Mesenchymal stem cell (in vitro differentiated cells and primary cell): ENCODE measurements around the gene FOXC2.

Experiments used
- DNase-seq: peaks from one replicate; pipeline ENCODE4 v3.0.0-alpha.2; 2013
- H2AFZ ChIP-seq: one replicate; pipeline ENCODE4 v1.6.1; 2013; ENCODE audit warnings: low read depth, mild to moderate bottlenecking, control low read depth, inconsistent platforms, low read length, moderate library complexity
- H2AK5ac ChIP-seq: 2 replicates; pipeline ENCODE4 v1.6.1; 2013; ENCODE audit warnings: low read length, moderate library complexity, mild to moderate bottlenecking, inconsistent platforms; ENCODE audit not compliant: severe bottlenecking
- H2BK120ac ChIP-seq: one replicate; pipeline ENCODE4 v1.6.1; 2013; ENCODE audit warnings: low read depth, mild to moderate bottlenecking, inconsistent platforms, low read length, moderate library complexity
- H2BK12ac ChIP-seq, 2 experiments: one replicate each; pipeline ENCODE4 v1.6.1; 2013; ENCODE audit warnings: inconsistent platforms in 2 of 2, low read length in 2 of 2, mild to moderate bottlenecking in 2 of 2, moderate library complexity in 2 of 2, control low read depth in 1 of 2
- H2BK15ac ChIP-seq: one replicate; pipeline ENCODE4 v1.6.1; 2013; ENCODE audit warnings: mild to moderate bottlenecking, low read depth, inconsistent platforms; ENCODE audit not compliant: poor library complexity, severe bottlenecking
- H2BK5ac ChIP-seq: 2 replicates; pipeline ENCODE4 v1.6.1; 2013; ENCODE audit warnings: low read depth, mild to moderate bottlenecking, low read length, control low read depth, inconsistent platforms; ENCODE audit not compliant: poor library complexity, severe bottlenecking
- H3K14ac ChIP-seq, 2 experiments: one replicate each; pipeline ENCODE4 v1.6.1; 2013; ENCODE audit warnings: inconsistent platforms in 2 of 2, low read length in 2 of 2, control low read depth in 1 of 2, mild to moderate bottlenecking in 1 of 2, moderate library complexity in 1 of 2
- H3K18ac ChIP-seq, 2 experiments: one replicate each; pipeline ENCODE4 v1.6.1; 2013; ENCODE audit warnings: inconsistent platforms in 2 of 2, low read length in 2 of 2, control low read depth in 1 of 2, low read depth in 1 of 2, mild to moderate bottlenecking in 1 of 2
- H3K23ac ChIP-seq, 2 experiments: one replicate each; pipeline ENCODE4 v1.6.1; 2013; ENCODE audit warnings: inconsistent platforms in 2 of 2, low read length in 2 of 2, mild to moderate bottlenecking in 2 of 2, moderate library complexity in 2 of 2, control low read depth in 1 of 2
- H3K27ac ChIP-seq: 2 replicates; pipeline ENCODE4 v1.5.1; 2013; ENCODE audit warnings: mild to moderate bottlenecking, moderate library complexity, low read length, control low read depth, inconsistent platforms; ENCODE audit not compliant: poor library complexity, severe bottlenecking
- H3K27me3 ChIP-seq, 2 experiments: 2 replicates each; pipeline versions ENCODE4 v1.6.1 to v1.7.0; 2013; ENCODE audit warnings: low read length in 2 of 2, mild to moderate bottlenecking in 2 of 2, moderate library complexity in 2 of 2, control low read depth in 1 of 2, inconsistent platforms in 1 of 2; ENCODE audit not compliant: control insufficient read depth in 1 of 2, insufficient read depth in 1 of 2
- H3K36me3 ChIP-seq, 2 experiments: 2 replicates each; pipeline versions ENCODE4 v1.6.1 to v1.7.0; 2013; ENCODE audit warnings: low read length in 2 of 2, control low read depth in 1 of 2, inconsistent platforms in 1 of 2, low read depth in 1 of 2, mild to moderate bottlenecking in 1 of 2; ENCODE audit not compliant: insufficient read depth in 2 of 2, control insufficient read depth in 1 of 2
- H3K4ac ChIP-seq, 2 experiments: one replicate each; pipeline ENCODE4 v1.6.1; 2013; ENCODE audit warnings: inconsistent platforms in 2 of 2, low read length in 2 of 2, mild to moderate bottlenecking in 2 of 2, moderate library complexity in 2 of 2, control low read depth in 1 of 2, low read depth in 1 of 2
- H3K4me1 ChIP-seq: 2 replicates; pipeline ENCODE4 v1.6.1; 2013; ENCODE audit warnings: low read depth, low read length, control low read depth; ENCODE audit not compliant: control insufficient read depth, insufficient read depth
- H3K4me2 ChIP-seq: 2 replicates; pipeline ENCODE4 v1.6.1; 2013; ENCODE audit warnings: low read length, mild to moderate bottlenecking, inconsistent platforms; ENCODE audit not compliant: poor library complexity, severe bottlenecking
- H3K4me3 ChIP-seq, 2 experiments: 2 replicates each; pipeline versions ENCODE4 v1.5.1 to v1.7.0; 2013; ENCODE audit warnings: low read length in 2 of 2, mild to moderate bottlenecking in 2 of 2, control low read depth in 1 of 2, low read depth in 1 of 2; ENCODE audit not compliant: insufficient read depth in 1 of 2
- H3K79me1 ChIP-seq: replicated peaks from 2 replicates; pipeline ENCODE4 v1.6.1; 2013; ENCODE audit warnings: mild to moderate bottlenecking, control low read depth, low read length, inconsistent platforms; ENCODE audit not compliant: poor library complexity, severe bottlenecking
- H3K9ac ChIP-seq: 2 replicates; pipeline ENCODE4 v1.7.0; 2013; ENCODE audit warnings: mild to moderate bottlenecking, low read length, moderate library complexity
- H3K9me3 ChIP-seq: 2 replicates; pipeline ENCODE4 v1.7.0; 2013; ENCODE audit warnings: mild to moderate bottlenecking, low read length; ENCODE audit not compliant: control insufficient read depth
- H4K8ac ChIP-seq: one replicate; pipeline ENCODE4 v1.6.1; 2013; ENCODE audit warnings: inconsistent platforms, mild to moderate bottlenecking, low read length, moderate library complexity
- H4K91ac ChIP-seq: one replicate; pipeline ENCODE4 v1.6.1; 2013; ENCODE audit warnings: mild to moderate bottlenecking, low read length, inconsistent platforms
- WGBS: methylation state at CpG from one replicate; pipeline ENCODE4 v1.1.7; 2013; ENCODE audit warnings: mixed read lengths; 5-methylcytosine and 5-hydroxymethylcytosine counted together

FOXC2 gene

GRCh38 chr16:86566966-86567700, 504 bp downstream of the FOXC2 start:
- Histone ChIP-seq H3K4ac (peak overlapping the region; percentile 64 to 80), H3K4me3 (peak overlapping the region; percentile 86 to 90), H3K36me3 (peaks cover 0 to 22% of the 10 kb centered on the region in 2 experiments), H3K27me3 (peaks cover 0 to 59% of the 10 kb centered on the region in 2 experiments), H2BK15ac (peak overlapping the region; percentile 90), H3K23ac (peak overlapping the region; percentile 60 to 96), H2BK120ac (peak overlapping the region; percentile 79), H4K91ac (peak overlapping the region; percentile 75), H4K8ac (peak overlapping the region; percentile 64), H3K4me1 (peaks cover 13% of the 10 kb centered on the region), H3K79me1 (peaks cover 4% of the 10 kb centered on the region), H3K14ac (no peak overlapping the region), H2AK5ac (peak overlapping the region; percentile 72), H2BK5ac (peak overlapping the region; percentile 86), H3K4me2 (peak overlapping the region; percentile 79), H3K27ac (peak overlapping the region; percentile 97), H3K9me3 (no peaks in the 10 kb centered on the region), H3K9ac (peak overlapping the region; percentile 88), H3K18ac (peak overlapping the region; percentile 75 to 91), H2AFZ (no peak overlapping the region), H2BK12ac (peak overlapping the region in 1 of 2 experiments; percentile 78)
- WGBS = 2% methylated on average over 76 of the region's 88 CpGs
- peak; percentile 75 for DNase-seq

- Histone ChIP-seq H2BK5ac (peak overlapping the region; percentile 97), H2BK120ac (peak overlapping the region; percentile 79), H2AFZ (peak overlapping the region; percentile 48), H3K4me2 (peak overlapping the region; percentile 79), H3K27me3 (peaks cover 0 to 62% of the 10 kb centered on the region in 2 experiments), H3K9me3 (no peaks in the 10 kb centered on the region), H3K4me1 (peaks cover 19% of the 10 kb centered on the region), H3K23ac (peak overlapping the region in 1 of 2 experiments; percentile 63), H4K8ac (peak overlapping the region; percentile 59), H3K9ac (peak overlapping the region; percentile 88), H2BK12ac (peak overlapping the region; percentile 31 to 67), H3K36me3 (peaks cover 0 to 25% of the 10 kb centered on the region in 2 experiments), H3K18ac (peak overlapping the region; percentile 75 to 91), H4K91ac (peak overlapping the region; percentile 76), H3K4me3 (peak overlapping the region; percentile 86 to 90), H3K4ac (peak overlapping the region; percentile 64 to 74), H3K14ac (peak overlapping the region in 1 of 2 experiments; percentile 50), H3K27ac (peak overlapping the region; percentile 97), H2BK15ac (peak overlapping the region; percentile 93), H3K79me1 (peaks cover 4% of the 10 kb centered on the region), H2AK5ac (peak overlapping the region; percentile 72)
- DNase-seq = peak; percentile 49
- under 1% methylated on average over 83 of the region's 116 CpGs for WGBS
Observed at GRCh38 chr16:86567701-86568581, 1.3 kb downstream of the FOXC2 start.

GRCh38 chr16:86568677-86569623, 2.3 kb downstream of the FOXC2 start:
- peaks cover 3% of the 10 kb centered on the region for H3K79me1 ChIP-seq
- no peak for DNase-seq

More at GRCh38 chr16:86568677-86569623, 2.3 kb downstream of the FOXC2 start:
- H2BK120ac ChIP-seq = peak overlapping the region; percentile 54
- peak overlapping the region; percentile 61 for H3K4me2 ChIP-seq
- H3K18ac ChIP-seq = peak overlapping the region; percentile 26 to 34
- H3K9me3 ChIP-seq = no peaks in the 10 kb centered on the region
- H2AFZ ChIP-seq = peak overlapping the region; percentile 18
- no peak overlapping the region for H4K8ac ChIP-seq
- H2BK15ac ChIP-seq = peak overlapping the region; percentile 86
- peak overlapping the region; percentile 97 for H2BK5ac ChIP-seq
- H3K4me3 ChIP-seq = peak overlapping the region; percentile 86 to 90
- peaks cover 0 to 67% of the 10 kb centered on the region in 2 experiments for H3K27me3 ChIP-seq
- peak overlapping the region; percentile 88 for H3K27ac ChIP-seq
- WGBS = 4% methylated on average over 32 of the region's 33 CpGs
- H3K4ac ChIP-seq = peak overlapping the region in 1 of 2 experiments; percentile 76
- peak overlapping the region; percentile 88 for H3K9ac ChIP-seq
- H2BK12ac ChIP-seq = peak overlapping the region; percentile 4 to 91
- H2AK5ac ChIP-seq = peak overlapping the region; percentile 65
- H3K4me1 ChIP-seq = peaks cover 26% of the 10 kb centered on the region
- peak overlapping the region; percentile 37 to 98 for H3K23ac ChIP-seq
- H3K14ac ChIP-seq = peak overlapping the region in 1 of 2 experiments; percentile 6
- peaks cover 0 to 25% of the 10 kb centered on the region in 2 experiments for H3K36me3 ChIP-seq
- no peak overlapping the region for H4K91ac ChIP-seq
